ENCODE measurements around the gene S100A5.

S100A5 gene

DNA sequence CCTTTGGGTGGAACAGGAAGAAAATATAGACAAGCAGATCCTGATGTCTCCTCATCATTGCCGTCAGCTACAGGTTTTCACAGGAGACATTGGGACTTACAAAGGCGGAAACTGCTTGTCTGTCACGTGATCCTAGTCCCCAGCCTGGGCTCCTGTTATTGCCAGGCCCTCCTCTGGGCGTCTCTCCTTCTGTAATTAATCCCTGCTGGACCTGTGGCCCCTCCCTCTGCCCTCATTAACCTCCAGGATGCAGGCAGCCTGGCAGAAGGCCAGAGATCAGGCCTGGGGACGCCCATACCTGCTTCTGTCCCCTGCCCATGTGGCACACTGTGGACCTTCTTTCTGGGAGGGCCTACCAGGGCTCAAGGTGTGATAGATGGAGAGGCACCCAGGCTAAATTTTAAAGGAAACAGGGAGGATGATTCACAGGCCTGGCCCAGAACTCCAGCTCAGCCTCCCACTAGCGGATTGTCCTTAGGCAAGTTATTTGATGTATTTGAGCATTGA, 2.4 kb downstream of the S100A5 start:
- no peak overlapping the region for H3K27ac ChIP-seq (ENCODE audit: low read length)
- H3K79me2 ChIP-seq (ENCODE audit: low read length) = no peaks in the 10 kb centered on the region
- H3K4me1 ChIP-seq (ENCODE audit: low read length) = peaks cover 6% of the 10 kb centered on the region; the same call in 1 of the 2 replicates
- no peaks in the 10 kb centered on the region for H3K27me3 ChIP-seq (replicated peaks; ENCODE audit: insufficient read depth, low read length)
- no peaks in the 10 kb centered on the region for H3K36me3 ChIP-seq (replicated peaks; ENCODE audit: insufficient read depth, low read length)
- H3K4me3 ChIP-seq (ENCODE audit: low read length) = no peak overlapping the region
- DNase-seq = peak; percentile 16
- no peak overlapping the region for H2AFZ ChIP-seq (ENCODE audit: low read length)
- H3K9me2 ChIP-seq (replicated peaks; ENCODE audit: insufficient read depth, low read length) = no peaks in the 10 kb centered on the region
- no peaks in the 10 kb centered on the region for H3K9me3 ChIP-seq (replicated peaks; ENCODE audit: insufficient read depth, low read length)
- H4K20me1 ChIP-seq (ENCODE audit: insufficient read depth, low read length) = no peaks in the 10 kb centered on the region
- no peak for TF ChIP-seq EZH2 (optimal IDR thresholded peaks at IDR 0.05; ENCODE audit: low read depth, low read length)
- no peak for TF ChIP-seq EZH2phosphoT487 (IDR thresholded peaks at IDR 0.05; ENCODE audit: low read length)
- TF ChIP-seq, protein P1, sequence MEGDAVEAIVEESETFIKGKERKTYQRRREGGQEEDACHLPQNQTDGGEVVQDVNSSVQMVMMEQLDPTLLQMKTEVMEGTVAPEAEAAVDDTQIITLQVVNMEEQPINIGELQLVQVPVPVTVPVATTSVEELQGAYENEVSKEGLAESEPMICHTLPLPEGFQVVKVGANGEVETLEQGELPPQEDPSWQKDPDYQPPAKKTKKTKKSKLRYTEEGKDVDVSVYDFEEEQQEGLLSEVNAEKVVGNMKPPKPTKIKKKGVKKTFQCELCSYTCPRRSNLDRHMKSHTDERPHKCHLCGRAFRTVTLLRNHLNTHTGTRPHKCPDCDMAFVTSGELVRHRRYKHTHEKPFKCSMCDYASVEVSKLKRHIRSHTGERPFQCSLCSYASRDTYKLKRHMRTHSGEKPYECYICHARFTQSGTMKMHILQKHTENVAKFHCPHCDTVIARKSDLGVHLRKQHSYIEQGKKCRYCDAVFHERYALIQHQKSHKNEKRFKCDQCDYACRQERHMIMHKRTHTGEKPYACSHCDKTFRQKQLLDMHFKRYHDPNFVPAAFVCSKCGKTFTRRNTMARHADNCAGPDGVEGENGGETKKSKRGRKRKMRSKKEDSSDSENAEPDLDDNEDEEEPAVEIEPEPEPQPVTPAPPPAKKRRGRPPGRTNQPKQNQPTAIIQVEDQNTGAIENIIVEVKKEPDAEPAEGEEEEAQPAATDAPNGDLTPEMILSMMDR (IDR thresholded peaks at IDR 0.05; ENCODE audit: low read length) = no peak
- no peak overlapping the region for H3K4me2 ChIP-seq (ENCODE audit: low read depth, low read length)
- no peak overlapping the region for H3K9ac ChIP-seq (ENCODE audit: low read length)
- H3F3A ChIP-seq (ENCODE audit: insufficient read depth, low read length) = no peaks in the 10 kb centered on the region

DNA sequence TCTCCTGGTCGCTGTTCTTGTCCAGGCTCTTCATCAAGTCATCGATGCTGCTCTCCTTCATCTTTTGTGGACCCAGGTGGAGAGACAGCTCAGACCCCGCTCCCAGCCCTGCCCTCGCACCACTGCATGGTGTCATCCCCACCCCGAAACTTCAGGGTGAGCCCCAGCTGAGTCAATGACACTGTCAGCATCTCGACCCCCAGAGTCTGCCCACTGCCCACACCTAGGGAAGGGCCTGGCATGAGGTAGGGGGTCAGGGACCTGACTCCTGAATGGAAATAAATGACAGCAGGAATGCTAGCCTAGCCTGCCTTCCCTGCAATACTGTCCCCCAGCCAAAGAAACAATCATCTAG, 3.4 kb downstream of the S100A5 start:
- Histone ChIP-seq H3K27me3 (replicated peaks; ENCODE audit: insufficient read depth, low read length) (no peaks in the 10 kb centered on the region), H3K36me3 (replicated peaks; ENCODE audit: insufficient read depth, low read length) (no peaks in the 10 kb centered on the region), H3K9ac (ENCODE audit: low read length) (no peak overlapping the region), H2AFZ (ENCODE audit: low read length) (no peak overlapping the region), H3K9me3 (replicated peaks; ENCODE audit: insufficient read depth, low read length) (no peaks in the 10 kb centered on the region), H3K4me2 (ENCODE audit: low read depth, low read length) (no peak overlapping the region), H3K4me3 (ENCODE audit: low read length) (no peak overlapping the region), H3K27ac (ENCODE audit: low read length) (no peak overlapping the region), H4K20me1 (ENCODE audit: insufficient read depth, low read length) (no peaks in the 10 kb centered on the region), H3K4me1 (ENCODE audit: low read length) (peaks cover 10% of the 10 kb centered on the region), H3F3A (ENCODE audit: insufficient read depth, low read length) (no peaks in the 10 kb centered on the region), H3K79me2 (ENCODE audit: low read length) (no peaks in the 10 kb centered on the region), H3K9me2 (replicated peaks; ENCODE audit: insufficient read depth, low read length) (no peaks in the 10 kb centered on the region)
- DNase-seq = no peak
- TF ChIP-seq, protein P1 (IDR thresholded peaks at IDR 0.05; ENCODE audit: low read length) = no peak
- TF ChIP-seq EZH2phosphoT487 (IDR thresholded peaks at IDR 0.05; ENCODE audit: low read length) (no peak), EZH2 (optimal IDR thresholded peaks at IDR 0.05; ENCODE audit: low read depth, low read length) (no peak)

DNA sequence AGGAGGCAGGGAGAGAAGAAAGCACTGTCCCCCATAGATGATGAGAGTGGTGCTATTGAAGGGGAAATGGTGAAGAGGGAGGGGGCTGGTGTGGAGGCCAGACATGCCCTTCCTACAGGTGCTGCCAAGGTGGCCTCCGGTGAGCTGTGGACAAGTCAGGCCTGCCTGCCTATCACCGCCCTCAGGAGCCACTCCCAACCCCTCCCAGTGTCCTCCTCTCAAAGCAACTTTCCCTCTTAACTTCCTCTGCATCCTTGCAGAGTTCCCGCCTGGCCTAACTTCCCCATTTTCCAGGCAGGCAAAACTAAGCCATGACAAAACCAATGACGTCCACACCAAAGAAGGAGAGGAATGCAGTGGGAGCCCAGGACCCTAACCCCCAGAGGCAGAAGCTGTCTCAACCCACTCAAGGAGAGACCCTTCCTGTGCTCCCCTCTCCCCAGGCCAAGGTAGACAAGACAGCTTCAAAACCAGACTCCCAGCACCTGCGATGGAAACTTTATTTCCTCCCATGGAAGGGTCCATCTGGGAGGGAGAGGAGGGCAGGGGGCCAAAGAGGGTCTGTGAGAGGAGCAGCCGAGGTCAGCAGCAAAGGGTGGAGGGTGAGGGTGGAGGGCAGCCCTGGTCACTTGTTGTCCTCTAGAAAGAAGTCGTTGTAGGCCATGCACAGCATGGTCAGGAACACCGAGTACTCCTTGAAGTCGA, 3.9 kb downstream of the S100A5 start:
- TF ChIP-seq EZH2phosphoT487 (IDR thresholded peaks at IDR 0.05; ENCODE audit: low read length) = no peak
- TF ChIP-seq EZH2 (optimal IDR thresholded peaks at IDR 0.05; ENCODE audit: low read depth, low read length) = no peak
- TF ChIP-seq, protein P1 (IDR thresholded peaks at IDR 0.05; ENCODE audit: low read length) = no peak
- Histone ChIP-seq H3K4me2 (ENCODE audit: low read depth, low read length) (peak overlapping the region; percentile 96), H3K9me3 (replicated peaks; ENCODE audit: insufficient read depth, low read length) (no peaks in the 10 kb centered on the region), H3K79me2 (ENCODE audit: low read length) (no peaks in the 10 kb centered on the region), H3K36me3 (replicated peaks; ENCODE audit: insufficient read depth, low read length) (no peaks in the 10 kb centered on the region), H3K27ac (ENCODE audit: low read length) (no peak overlapping the region), H3K9me2 (replicated peaks; ENCODE audit: insufficient read depth, low read length) (no peaks in the 10 kb centered on the region), H3K27me3 (replicated peaks; ENCODE audit: insufficient read depth, low read length) (no peaks in the 10 kb centered on the region), H3K4me1 (ENCODE audit: low read length) (peaks cover 15% of the 10 kb centered on the region), H4K20me1 (ENCODE audit: insufficient read depth, low read length) (no peaks in the 10 kb centered on the region), H3F3A (ENCODE audit: insufficient read depth, low read length) (no peaks in the 10 kb centered on the region), H3K4me3 (ENCODE audit: low read length) (no peak overlapping the region; the same call in 1 of the 2 replicates), H2AFZ (ENCODE audit: low read length) (peak overlapping the region; percentile 96), H3K9ac (ENCODE audit: low read length) (no peak overlapping the region)
- no peak for DNase-seq

All from MM.1S (cell line).